ENCODE data around the gene RPL10A. TPM values are rescaled to one million over a fixed set of nuclear protein-coding genes. Genes with fewer than 3 reads are reported as not detected.
A peak's percentile ranks its signal among the peaks of the same experiment; 100 is the strongest.

Gene RPL10A
- total and polyA plus RNA-seq, 2 of the 13 experiments (the other 11 are each of a cell fraction or from before 2014, with no cell fraction given): 1,854 to 2,726 TPM

DNA sequence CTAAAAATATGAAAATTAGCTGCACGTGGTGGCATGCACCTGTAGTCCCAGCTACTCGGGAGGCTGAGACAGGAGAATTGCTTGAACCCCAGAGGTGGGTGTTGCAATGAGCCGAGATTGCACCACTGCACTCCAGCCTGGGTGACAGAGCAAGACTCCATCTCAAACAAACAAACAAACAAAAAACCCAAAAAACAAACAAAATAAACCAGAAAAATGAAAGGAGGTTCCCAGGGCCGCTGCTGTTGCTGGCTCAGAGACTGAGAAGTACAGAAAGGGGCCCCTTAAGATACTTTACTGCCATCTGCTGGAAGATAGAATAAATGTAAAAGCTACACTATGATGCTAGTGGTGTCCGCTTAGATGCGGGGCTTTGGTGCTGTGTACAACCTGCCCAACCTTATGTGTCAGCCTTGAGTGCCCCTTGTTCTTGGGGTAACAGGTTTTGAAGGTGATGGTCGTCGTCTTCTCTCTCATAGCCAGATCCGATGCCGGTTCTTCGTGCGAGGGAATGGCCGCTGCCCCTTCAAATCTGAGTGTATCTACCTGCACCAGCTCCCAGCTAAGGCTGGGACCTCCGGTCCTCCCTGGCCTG, 18.8 kb upstream of the RPL10A start (continued):
- TF ChIP-seq ZBTB8A (CRISPR knock-in tag; IDR thresholded peaks at IDR 0.05; ENCODE audit: borderline replicate concordance, low read depth) (no peak), SKI (IDR thresholded peaks at IDR 0.05; ENCODE audit: partially characterized antibody) (no peak), NKX3-1 (CRISPR knock-in tag; IDR thresholded peaks at IDR 0.05) (no peak), CCDC6 (CRISPR knock-in tag; IDR thresholded peaks at IDR 0.05) (no peak), KDM2A (CRISPR knock-in tag; IDR thresholded peaks at IDR 0.05; ENCODE audit: borderline replicate concordance, low read depth) (peak; percentile 36; the same call in 1 of the 2 replicates), PHF20 (CRISPR knock-in tag; IDR thresholded peaks at IDR 0.05) (no peak), TEAD3 (CRISPR knock-in tag; optimal IDR thresholded peaks at IDR 0.05; ENCODE audit: borderline replicate concordance) (no peak), ZNF180 (CRISPR knock-in tag; IDR thresholded peaks at IDR 0.05; ENCODE audit: borderline replicate concordance, low read depth) (no peak), ZNF10 (CRISPR knock-in tag; IDR thresholded peaks at IDR 0.05; ENCODE audit: borderline replicate concordance, low read depth) (no peak), MTF2 (CRISPR knock-in tag; IDR thresholded peaks at IDR 0.05; ENCODE audit: borderline replicate concordance) (0 out of 2 replicates have a peak, but pooled peaks have one; percentile 71), RFXAP (CRISPR knock-in tag; IDR thresholded peaks at IDR 0.05; ENCODE audit: borderline replicate concordance) (no peak), ZNF547 (CRISPR knock-in tag; IDR thresholded peaks at IDR 0.05) (0 out of 2 replicates have a peak, but pooled peaks have one; percentile 21), ELF3 (CRISPR knock-in tag; IDR thresholded peaks at IDR 0.05) (peak; percentile 46; the same call in 1 of the 2 replicates), ZNF20 (CRISPR knock-in tag; IDR thresholded peaks at IDR 0.05) (no peak)
- TF ChIP-seq, protein P1, sequence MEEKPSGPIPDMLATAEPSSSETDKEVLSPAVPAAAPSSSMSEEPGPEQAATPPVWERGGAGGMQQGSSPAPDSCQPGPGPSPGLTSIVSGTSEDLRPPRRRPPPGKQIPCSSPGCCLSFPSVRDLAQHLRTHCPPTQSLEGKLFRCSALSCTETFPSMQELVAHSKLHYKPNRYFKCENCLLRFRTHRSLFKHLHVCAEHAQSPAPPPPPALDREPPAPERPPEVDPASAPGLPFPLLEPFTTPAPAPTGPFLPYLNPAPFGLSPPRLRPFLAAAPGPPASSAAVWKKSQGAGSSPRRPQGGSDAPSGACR (CRISPR knock-in tag; IDR thresholded peaks at IDR 0.05): no peak
- TF ChIP-seq, protein P2, sequence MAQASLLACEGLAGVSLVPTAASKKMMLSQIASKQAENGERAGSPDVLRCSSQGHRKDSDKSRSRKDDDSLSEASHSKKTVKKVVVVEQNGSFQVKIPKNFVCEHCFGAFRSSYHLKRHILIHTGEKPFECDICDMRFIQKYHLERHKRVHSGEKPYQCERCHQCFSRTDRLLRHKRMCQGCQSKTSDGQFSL (CRISPR knock-in tag; IDR thresholded peaks at IDR 0.05): no peak
- TF ChIP-seq, protein P3, sequence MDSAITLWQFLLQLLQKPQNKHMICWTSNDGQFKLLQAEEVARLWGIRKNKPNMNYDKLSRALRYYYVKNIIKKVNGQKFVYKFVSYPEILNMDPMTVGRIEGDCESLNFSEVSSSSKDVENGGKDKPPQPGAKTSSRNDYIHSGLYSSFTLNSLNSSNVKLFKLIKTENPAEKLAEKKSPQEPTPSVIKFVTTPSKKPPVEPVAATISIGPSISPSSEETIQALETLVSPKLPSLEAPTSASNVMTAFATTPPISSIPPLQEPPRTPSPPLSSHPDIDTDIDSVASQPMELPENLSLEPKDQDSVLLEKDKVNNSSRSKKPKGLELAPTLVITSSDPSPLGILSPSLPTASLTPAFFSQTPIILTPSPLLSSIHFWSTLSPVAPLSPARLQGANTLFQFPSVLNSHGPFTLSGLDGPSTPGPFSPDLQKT (CRISPR knock-in tag; IDR thresholded peaks at IDR 0.05; ENCODE audit: borderline replicate concordance): no peak
- TF ChIP-seq, protein P4, sequence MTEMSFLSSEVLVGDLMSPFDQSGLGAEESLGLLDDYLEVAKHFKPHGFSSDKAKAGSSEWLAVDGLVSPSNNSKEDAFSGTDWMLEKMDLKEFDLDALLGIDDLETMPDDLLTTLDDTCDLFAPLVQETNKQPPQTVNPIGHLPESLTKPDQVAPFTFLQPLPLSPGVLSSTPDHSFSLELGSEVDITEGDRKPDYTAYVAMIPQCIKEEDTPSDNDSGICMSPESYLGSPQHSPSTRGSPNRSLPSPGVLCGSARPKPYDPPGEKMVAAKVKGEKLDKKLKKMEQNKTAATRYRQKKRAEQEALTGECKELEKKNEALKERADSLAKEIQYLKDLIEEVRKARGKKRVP (CRISPR knock-in tag; IDR thresholded peaks at IDR 0.05): no peak
- TF ChIP-seq, protein P5, sequence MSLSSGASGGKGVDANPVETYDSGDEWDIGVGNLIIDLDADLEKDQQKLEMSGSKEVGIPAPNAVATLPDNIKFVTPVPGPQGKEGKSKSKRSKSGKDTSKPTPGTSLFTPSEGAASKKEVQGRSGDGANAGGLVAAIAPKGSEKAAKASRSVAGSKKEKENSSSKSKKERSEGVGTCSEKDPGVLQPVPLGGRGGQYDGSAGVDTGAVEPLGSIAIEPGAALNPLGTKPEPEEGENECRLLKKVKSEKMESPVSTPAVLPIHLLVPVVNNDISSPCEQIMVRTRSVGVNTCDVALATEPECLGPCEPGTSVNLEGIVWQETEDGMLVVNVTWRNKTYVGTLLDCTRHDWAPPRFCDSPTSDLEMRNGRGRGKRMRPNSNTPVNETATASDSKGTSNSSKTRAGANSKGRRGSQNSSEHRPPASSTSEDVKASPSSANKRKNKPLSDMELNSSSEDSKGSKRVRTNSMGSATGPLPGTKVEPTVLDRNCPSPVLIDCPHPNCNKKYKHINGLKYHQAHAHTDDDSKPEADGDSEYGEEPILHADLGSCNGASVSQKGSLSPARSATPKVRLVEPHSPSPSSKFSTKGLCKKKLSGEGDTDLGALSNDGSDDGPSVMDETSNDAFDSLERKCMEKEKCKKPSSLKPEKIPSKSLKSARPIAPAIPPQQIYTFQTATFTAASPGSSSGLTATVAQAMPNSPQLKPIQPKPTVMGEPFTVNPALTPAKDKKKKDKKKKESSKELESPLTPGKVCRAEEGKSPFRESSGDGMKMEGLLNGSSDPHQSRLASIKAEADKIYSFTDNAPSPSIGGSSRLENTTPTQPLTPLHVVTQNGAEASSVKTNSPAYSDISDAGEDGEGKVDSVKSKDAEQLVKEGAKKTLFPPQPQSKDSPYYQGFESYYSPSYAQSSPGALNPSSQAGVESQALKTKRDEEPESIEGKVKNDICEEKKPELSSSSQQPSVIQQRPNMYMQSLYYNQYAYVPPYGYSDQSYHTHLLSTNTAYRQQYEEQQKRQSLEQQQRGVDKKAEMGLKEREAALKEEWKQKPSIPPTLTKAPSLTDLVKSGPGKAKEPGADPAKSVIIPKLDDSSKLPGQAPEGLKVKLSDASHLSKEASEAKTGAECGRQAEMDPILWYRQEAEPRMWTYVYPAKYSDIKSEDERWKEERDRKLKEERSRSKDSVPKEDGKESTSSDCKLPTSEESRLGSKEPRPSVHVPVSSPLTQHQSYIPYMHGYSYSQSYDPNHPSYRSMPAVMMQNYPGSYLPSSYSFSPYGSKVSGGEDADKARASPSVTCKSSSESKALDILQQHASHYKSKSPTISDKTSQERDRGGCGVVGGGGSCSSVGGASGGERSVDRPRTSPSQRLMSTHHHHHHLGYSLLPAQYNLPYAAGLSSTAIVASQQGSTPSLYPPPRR (CRISPR knock-in tag; IDR thresholded peaks at IDR 0.05; ENCODE audit: borderline replicate concordance): no peak
- TF ChIP-seq, protein P6, sequence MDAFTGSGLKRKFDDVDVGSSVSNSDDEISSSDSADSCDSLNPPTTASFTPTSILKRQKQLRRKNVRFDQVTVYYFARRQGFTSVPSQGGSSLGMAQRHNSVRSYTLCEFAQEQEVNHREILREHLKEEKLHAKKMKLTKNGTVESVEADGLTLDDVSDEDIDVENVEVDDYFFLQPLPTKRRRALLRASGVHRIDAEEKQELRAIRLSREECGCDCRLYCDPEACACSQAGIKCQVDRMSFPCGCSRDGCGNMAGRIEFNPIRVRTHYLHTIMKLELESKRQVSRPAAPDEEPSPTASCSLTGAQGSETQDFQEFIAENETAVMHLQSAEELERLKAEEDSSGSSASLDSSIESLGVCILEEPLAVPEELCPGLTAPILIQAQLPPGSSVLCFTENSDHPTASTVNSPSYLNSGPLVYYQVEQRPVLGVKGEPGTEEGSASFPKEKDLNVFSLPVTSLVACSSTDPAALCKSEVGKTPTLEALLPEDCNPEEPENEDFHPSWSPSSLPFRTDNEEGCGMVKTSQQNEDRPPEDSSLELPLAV (CRISPR knock-in tag; conservative IDR thresholded peaks at IDR 0.05; ENCODE audit: low read depth): no peak
